Ascending aorta (tissue), 2 donors: ENCODE data around the gene OLA1. TPM values are rescaled to one million over a fixed set of nuclear protein-coding genes. Genes with fewer than 3 reads are reported as not detected.

Source experiments
- DNase-seq, 2 donors: peaks; one replicate each; pipeline ENCODE4 v3.0.0-alpha.2; 2019; ENCODE audit warnings: low spot score in 2 of 2
- H3K27ac ChIP-seq, 2 donors: fragments of 200-600 bp; sonication (generic); one replicate each; pipeline ENCODE4 v1.5.1; 2016 to 2017; ENCODE audit warnings: mild to moderate bottlenecking in 1 of 2
- H3K27me3 ChIP-seq: fragments of 200-600 bp; sonication (generic); one replicate; pipeline ENCODE4 v1.5.1; 2017
- H3K36me3 ChIP-seq, 2 donors: fragments of 200-600 bp; sonication (generic); one replicate each; pipeline ENCODE4 v1.5.1; 2016
- H3K4me1 ChIP-seq, 2 donors: fragments of 200-600 bp; sonication (generic); one replicate each; pipeline ENCODE4 v1.5.1; 2016 to 2017; ENCODE audit warnings: mild to moderate bottlenecking in 1 of 2
- H3K4me3 ChIP-seq, 2 donors: fragments of 200-600 bp; sonication (generic); one replicate each; pipeline ENCODE4 v1.5.1; 2016 to 2017; ENCODE audit warnings: mild to moderate bottlenecking in 1 of 2
- H3K9me3 ChIP-seq, 2 donors: fragments of 200-600 bp; sonication (generic); one replicate each; pipeline ENCODE4 v1.5.1; 2016
- CTCF ChIP-seq, 3 experiments: fragments of 200-600 bp in 2 of 3; fragments of 450-650 bp in 1 of 3; sonication (generic) in 2 of 3; IDR thresholded peaks; one replicate each; pipeline ENCODE4 v1.5.1; 2016 to 2019; ENCODE audit warnings: antibody characterized with exemption in 3 of 3, mild to moderate bottlenecking in 1 of 3, moderate library complexity in 1 of 3
- intact Hi-C: fragments of 100-400 bp; cut with DNase I; formaldehyde crosslinking; loops from one replicate; pipeline ENCODE4 v1.15.1; 2023
- total RNA-seq: library from RNA; depleted of rRNA; stranded (reverse); fragments of >200 nt; gene quantifications from one replicate; pipeline ENCODE4 v1.1.0, GENCODE V29; 2016

Gene OLA1
- total RNA-seq, 1 donor from 2014 or later: 29.5 TPM

- Histone ChIP-seq H3K27ac (no peak overlapping the region), H3K36me3 (no peaks in the 10 kb centered on the region), H3K27me3 (no peaks in the 10 kb centered on the region), H3K9me3 (no peaks in the 10 kb centered on the region), H3K4me3 (no peak overlapping the region), H3K4me1 (no peaks in the 10 kb centered on the region)
- DNase-seq: no peak
- no peak for TF ChIP-seq CTCF (IDR thresholded peaks at IDR 0.05)
- intact Hi-C loops: no loop called here
Observed at GRCh38 chr2:174202188-174202587, 46.1 kb downstream of the OLA1 start.

GRCh38 chr2:174198846-174199564 is 49.3 kb downstream of the OLA1 start:
- intact Hi-C loops: no loop called here
- Histone ChIP-seq H3K27me3 (no peaks in the 10 kb centered on the region), H3K27ac (no peak overlapping the region), H3K4me1 (no peaks in the 10 kb centered on the region), H3K9me3 (no peaks in the 10 kb centered on the region), H3K4me3 (no peak overlapping the region), H3K36me3 (no peaks in the 10 kb centered on the region)
- DNase-seq: no peak
- no peak for TF ChIP-seq CTCF (IDR thresholded peaks at IDR 0.05)

DNA sequence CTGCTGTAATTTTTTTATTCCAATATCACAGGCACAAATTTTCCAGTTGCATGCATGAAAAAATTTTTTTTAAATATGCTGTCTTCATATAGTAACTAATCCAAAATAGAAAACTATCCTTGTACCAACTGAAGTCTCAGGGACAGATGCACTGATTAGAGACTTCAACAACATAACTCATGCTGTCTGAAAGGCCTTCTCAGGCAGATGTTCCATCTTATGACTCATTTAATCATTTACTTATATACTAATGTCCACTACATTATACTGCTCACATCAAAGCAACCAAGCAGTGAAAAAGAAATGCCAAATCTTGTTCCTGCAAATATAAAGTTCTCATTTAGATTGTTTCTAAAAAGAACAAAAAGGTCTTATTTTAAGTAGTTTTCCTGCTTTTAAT is 53.1 kb downstream of the OLA1 start:
- intact Hi-C loops: no loop called here
- Histone ChIP-seq H3K9me3 (no peaks in the 10 kb centered on the region), H3K27me3 (no peaks in the 10 kb centered on the region), H3K4me3 (no peak overlapping the region), H3K36me3 (no peaks in the 10 kb centered on the region), H3K27ac (no peak overlapping the region), H3K4me1 (no peaks in the 10 kb centered on the region)
- TF ChIP-seq CTCF (IDR thresholded peaks at IDR 0.05): no peak
- no peak for DNase-seq

- no peak for DNase-seq
- Histone ChIP-seq H3K4me3 (no peak overlapping the region), H3K36me3 (no peaks in the 10 kb centered on the region), H3K27ac (no peak overlapping the region), H3K4me1 (no peaks in the 10 kb centered on the region), H3K9me3 (no peaks in the 10 kb centered on the region), H3K27me3 (no peaks in the 10 kb centered on the region)
- intact Hi-C loops: no loop called here
- TF ChIP-seq CTCF (IDR thresholded peaks at IDR 0.05): no peak
Observed at GRCh38 chr2:174193737-174194136, 54.6 kb downstream of the OLA1 start.

DNA sequence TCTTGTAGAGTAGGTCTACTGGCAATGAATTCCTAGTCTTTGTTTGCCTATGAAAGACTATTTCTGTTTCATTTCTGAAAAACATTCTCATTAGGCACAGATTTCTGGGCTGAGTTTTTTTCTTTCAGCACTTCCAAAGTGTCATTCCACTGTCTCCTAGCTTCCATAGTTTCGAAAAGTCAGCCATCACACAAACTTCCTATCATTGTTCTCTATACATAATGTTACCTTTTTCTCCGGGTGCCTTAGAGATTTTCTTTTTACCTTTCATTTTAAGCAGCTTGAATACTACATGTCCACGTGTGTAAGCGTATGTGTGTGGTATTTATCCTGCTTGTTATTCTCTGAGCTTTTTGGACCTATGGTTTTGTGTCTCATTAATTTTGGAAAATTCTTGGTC is 55.7 kb downstream of the OLA1 start:
- H3K36me3 ChIP-seq: no peaks in the 10 kb centered on the region
- H3K27me3 ChIP-seq: no peaks in the 10 kb centered on the region
- H3K27ac ChIP-seq: no peak overlapping the region
- no peak overlapping the region for H3K4me3 ChIP-seq
- no peak for TF ChIP-seq CTCF (IDR thresholded peaks at IDR 0.05)
- no peaks in the 10 kb centered on the region for H3K4me1 ChIP-seq
- DNase-seq: no peak
- no peaks in the 10 kb centered on the region for H3K9me3 ChIP-seq
- intact Hi-C loops: no loop called here
